GM19240 (cell line): Measurements from ENCODE around the gene C19orf73.
"Not testable (repeated sequence)": the region's sequence is repeated elsewhere in the genome, so short reads cannot be mapped to it uniquely, and the experiment has no call there.

Experiments used
- DNase-seq: peaks from one replicate; pipeline ENCODE4 v3.0.0; 2011; ENCODE audit warnings: low spot score; ENCODE audit not compliant: insufficient read length

C19orf73 gene

GRCh38 chr19:49101160-49101559 lies 17.8 kb downstream of the C19orf73 start:
- DNase-seq, result no peak

- DNase-seq, result no peak
These were observed 20.1 kb downstream of the C19orf73 start for GRCh38 chr19:49098795-49099194.

GRCh38 chr19:49097453-49098288 lies 21.3 kb downstream of the C19orf73 start:
- peak; percentile 84 for DNase-seq

- no peak for DNase-seq
These were observed 24.1 kb downstream of the C19orf73 start for GRCh38 chr19:49094505-49095482.

- DNase-seq, result no peak
These were observed 26.3 kb downstream of the C19orf73 start for GRCh38 chr19:49092686-49093085.

- DNase-seq, result no peak
These were observed 27.4 kb downstream of the C19orf73 start for GRCh38 chr19:49091391-49092038.

- DNase-seq, result no peak
These were observed 32.6 kb downstream of the C19orf73 start for GRCh38 chr19:49086296-49086695.

- no peak for DNase-seq
These were observed 33.1 kb downstream of the C19orf73 start for GRCh38 chr19:49085868-49086232.

GRCh38 chr19:49085020-49085867 lies 33.7 kb downstream of the C19orf73 start, which contains the start of gene SNRNP70:
SNRNP70 (plus strand) TSS chr19:49085451; CDS start chr19:49086415, 964 bp downstream.
- peak; percentile 96 for DNase-seq

- no peak for DNase-seq
These were observed 34.5 kb downstream of the C19orf73 start for GRCh38 chr19:49084206-49085019.

- no peak for DNase-seq
These were observed 37.7 kb downstream of the C19orf73 start for GRCh38 chr19:49081273-49081672.

GRCh38 chr19:49080392-49080791 lies 38.6 kb downstream of the C19orf73 start:
- no peak for DNase-seq

- not testable (repeated sequence) for DNase-seq
These were observed 44.1 kb downstream of the C19orf73 start for GRCh38 chr19:49074869-49075268.

- DNase-seq, result no peak
These were observed 45.2 kb downstream of the C19orf73 start for GRCh38 chr19:49073514-49074378.

- no peak for DNase-seq
These were observed 46.9 kb downstream of the C19orf73 start for GRCh38 chr19:49071860-49072547.

GRCh38 chr19:49070416-49070815 lies 48.5 kb downstream of the C19orf73 start:
- DNase-seq, result no peak

GRCh38 chr19:49069026-49069425 lies 49.9 kb downstream of the C19orf73 start:
- no peak for DNase-seq
